AG04449 (cell line): Measurements from ENCODE around the gene FILIP1L.

Source experiments
- CTCF ChIA-PET: fragments of 350-600 bp; formaldehyde crosslinking; extraction: SDS; loops from one replicate; lab custom pipeline; 2021; ENCODE audit warnings: antibody characterized with exemption; lab: Yijun Ruan, JAX
- POLR2A ChIA-PET: fragments of 400-600, 350-600 bp; formaldehyde crosslinking; extraction: SDS; loops from one replicate; lab custom pipeline; 2020; ENCODE audit warnings: antibody characterized with exemption, inconsistent platforms; lab: Yijun Ruan, JAX
- DNase-seq: peaks from one replicate; pipeline ENCODE4 v3.0.0-alpha.2; 2010; ENCODE audit warnings: low read depth, low spot score
- H3K4me3 ChIP-seq: 2 replicates; pipeline ENCODE4 v1.5.1; 2011; ENCODE audit warnings: low read depth, mild to moderate bottlenecking, control low read depth, low read length
- TF ChIP-seq, protein P1 (sequence below): IDR thresholded peaks from one replicate; pipeline ENCODE4 v1.5.1; 2011; ENCODE audit warnings: mild to moderate bottlenecking, moderate library complexity, low read length, control low read depth, inconsistent platforms; ENCODE audit not compliant: insufficient read depth; ENCODE audit errors: missing control alignments

The FILIP1L gene

DNA sequence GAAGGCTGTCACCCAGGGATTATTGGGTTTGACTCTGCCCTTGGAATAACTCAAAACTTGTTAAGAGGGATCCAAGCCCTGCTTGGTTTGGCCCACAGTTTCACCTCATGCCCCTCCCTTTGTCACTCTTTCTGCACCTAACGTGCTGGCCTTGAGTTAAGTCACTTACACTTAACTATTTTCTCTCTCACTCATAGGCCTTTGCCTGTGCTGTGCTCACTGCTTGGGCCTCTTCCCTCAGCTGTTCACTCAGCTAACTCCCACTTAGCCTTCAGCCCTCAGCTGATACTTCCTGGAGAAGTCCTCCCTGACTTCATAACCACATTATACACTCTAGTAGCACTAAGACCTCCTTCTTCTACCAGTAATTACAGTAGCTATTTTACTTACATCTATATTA is 163.4 kb downstream of the FILIP1L start:
- DNase-seq: no peak
- ChIA-PET POLR2A (no interaction called here), CTCF (interaction anchor here (0.8 to 1.2 kb wide), 2 partner anchors 8 to 93 kb away, joined by 3 to 4 read pairs; no protein-coding TSS in a partner anchor)
- TF ChIP-seq, protein P1, sequence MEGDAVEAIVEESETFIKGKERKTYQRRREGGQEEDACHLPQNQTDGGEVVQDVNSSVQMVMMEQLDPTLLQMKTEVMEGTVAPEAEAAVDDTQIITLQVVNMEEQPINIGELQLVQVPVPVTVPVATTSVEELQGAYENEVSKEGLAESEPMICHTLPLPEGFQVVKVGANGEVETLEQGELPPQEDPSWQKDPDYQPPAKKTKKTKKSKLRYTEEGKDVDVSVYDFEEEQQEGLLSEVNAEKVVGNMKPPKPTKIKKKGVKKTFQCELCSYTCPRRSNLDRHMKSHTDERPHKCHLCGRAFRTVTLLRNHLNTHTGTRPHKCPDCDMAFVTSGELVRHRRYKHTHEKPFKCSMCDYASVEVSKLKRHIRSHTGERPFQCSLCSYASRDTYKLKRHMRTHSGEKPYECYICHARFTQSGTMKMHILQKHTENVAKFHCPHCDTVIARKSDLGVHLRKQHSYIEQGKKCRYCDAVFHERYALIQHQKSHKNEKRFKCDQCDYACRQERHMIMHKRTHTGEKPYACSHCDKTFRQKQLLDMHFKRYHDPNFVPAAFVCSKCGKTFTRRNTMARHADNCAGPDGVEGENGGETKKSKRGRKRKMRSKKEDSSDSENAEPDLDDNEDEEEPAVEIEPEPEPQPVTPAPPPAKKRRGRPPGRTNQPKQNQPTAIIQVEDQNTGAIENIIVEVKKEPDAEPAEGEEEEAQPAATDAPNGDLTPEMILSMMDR: no peak
- H3K4me3 ChIP-seq: no peak overlapping the region

DNA sequence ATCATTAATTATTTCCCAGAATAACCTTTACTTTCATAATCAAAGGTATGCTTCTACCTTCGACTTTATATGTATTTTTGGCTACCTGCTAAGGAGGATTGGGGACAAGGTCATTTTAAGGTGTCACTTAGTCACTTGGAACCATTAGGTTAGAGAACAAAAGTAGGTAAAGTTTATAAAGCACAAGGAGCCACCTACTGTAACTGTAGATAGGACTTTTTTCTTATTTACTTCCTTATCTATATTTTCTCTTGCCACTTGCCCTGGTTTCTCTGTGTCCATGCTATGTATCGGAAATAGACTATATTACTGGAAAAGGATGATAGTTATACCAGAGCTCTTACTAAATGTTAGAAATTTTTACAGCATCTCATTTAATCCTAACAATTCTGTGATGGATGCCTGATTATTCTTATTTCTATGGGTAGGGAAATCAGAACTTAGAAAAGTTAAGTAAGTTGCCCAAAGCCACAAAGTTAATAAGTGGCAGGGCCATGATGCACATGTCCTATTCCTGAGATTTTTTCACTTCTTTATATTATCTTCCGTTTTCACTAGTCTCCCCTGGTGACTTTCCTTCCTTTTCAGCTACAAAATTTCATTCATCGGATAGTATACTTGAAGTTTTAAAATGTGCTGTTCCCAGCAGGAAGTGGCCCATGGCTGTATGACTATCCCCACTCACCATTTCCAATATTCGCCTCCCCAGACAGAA is 164.2 kb downstream of the FILIP1L start:
- POLR2A ChIA-PET: no interaction called here
- CTCF ChIA-PET: interaction anchor here (0.6 to 2.0 kb wide), 3 partner anchors 92 to 307 kb away, joined by 3 to 4 read pairs (median 4); no protein-coding TSS in a partner anchor
- H3K4me3 ChIP-seq: no peak overlapping the region
- DNase-seq: no peak
- TF ChIP-seq, protein P1: no peak

DNA sequence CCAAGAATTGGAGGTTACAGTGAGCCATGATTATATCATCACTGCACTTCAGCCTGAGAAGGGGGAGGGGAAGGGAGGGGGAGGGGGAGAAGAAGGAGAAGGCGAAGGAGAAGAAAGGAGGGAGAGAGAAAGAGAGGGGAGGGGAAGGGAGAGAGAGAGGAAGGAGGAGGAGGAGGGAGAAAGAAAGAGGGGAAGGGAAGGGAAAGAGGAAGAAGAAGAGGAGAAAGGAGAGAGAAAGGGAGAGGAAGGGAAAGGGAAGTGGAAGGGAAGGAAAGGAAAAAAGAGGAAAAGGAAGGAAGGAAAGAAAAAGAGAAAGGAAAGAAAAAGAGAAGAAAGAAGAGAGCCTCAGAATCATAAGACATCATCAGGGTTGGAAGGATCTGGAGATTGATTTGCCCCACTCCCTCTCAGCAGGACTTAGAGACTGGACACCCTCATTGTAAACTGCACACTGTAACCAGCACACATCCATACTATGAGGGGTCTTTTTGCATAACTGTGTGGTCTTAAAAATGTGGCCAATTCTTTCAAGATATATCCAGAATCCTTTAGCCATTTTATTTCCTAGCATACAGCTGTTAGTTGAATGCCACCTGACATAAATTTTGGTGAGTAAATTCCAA is 165.7 kb downstream of the FILIP1L start:
- TF ChIP-seq, protein P1: no peak
- no peak for DNase-seq
- ChIA-PET POLR2A (no interaction called here), CTCF (interaction anchor here (1.5 to 2.0 kb wide), 2 partner anchors 12 to 305 kb away, joined by 3 to 4 read pairs; no protein-coding TSS in a partner anchor)
- H3K4me3 ChIP-seq: no peak overlapping the region

DNA sequence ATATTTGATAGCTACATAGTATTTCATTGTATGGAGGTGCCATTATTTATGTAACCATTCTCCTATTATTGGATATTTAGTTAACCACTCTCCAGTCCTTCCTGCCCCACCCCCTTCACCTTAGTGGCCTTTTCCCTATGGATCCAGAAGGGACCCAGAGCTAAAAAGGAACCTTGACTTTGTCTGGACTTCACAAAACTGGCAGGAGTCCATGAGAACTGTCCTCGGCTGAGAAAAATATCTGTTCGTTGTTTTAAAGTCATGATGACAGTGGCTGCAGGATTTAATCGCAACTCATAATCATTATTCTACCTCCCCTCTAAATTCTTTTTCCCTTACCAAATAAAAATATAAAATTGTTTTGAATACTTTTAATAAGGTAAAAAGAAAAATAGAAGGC is 166.9 kb downstream of the FILIP1L start:
- DNase-seq: no peak
- POLR2A ChIA-PET: no interaction called here

DNA sequence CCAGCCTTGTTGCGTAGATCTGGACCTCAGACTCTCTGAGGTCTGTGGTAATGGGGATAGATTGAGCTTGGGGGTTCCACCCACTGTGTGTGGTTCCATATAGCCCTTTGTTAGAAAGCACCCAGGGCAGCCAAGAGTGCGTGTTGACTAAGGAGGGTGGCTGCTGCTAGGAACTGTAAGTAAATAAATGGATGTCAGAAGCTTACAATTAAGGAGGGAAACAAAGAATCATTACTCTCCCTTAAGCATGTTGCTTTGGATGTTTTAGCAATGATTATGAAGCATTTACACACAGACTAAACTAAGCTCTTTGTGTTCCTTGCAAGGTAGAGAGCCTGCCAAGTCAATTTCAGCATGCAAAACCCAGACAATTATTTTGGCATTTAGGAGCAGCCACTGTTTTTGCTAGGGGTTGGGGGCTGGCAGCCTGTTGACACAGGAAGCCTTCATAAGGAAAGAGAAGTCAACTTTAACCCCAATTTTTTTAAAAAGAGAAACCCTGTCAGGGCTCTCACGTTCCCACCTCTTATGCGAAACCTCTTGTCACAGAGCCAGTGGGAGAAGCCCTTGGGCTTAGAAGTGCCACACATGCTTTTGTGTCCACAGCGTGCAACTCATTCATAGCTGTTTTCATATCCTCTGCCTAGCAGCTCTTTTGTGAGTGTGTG is 168.8 kb downstream of the FILIP1L start:
- TF ChIP-seq, protein P1: no peak
- ChIA-PET CTCF (interaction anchor here (1.3 kb wide), 1 partner anchor 102 kb away, joined by 5 read pairs; no protein-coding TSS in a partner anchor), POLR2A (interaction anchor here (0.7 kb wide), 1 partner anchor 312 kb away, joined by 3 read pairs; no protein-coding TSS in a partner anchor)
- H3K4me3 ChIP-seq: no peak overlapping the region
- DNase-seq: no peak

More for the DNA sequence above, 166.9 kb downstream of the FILIP1L start:
- H3K4me3 ChIP-seq: no peak overlapping the region
- CTCF ChIA-PET: interaction anchor here (1.5 kb wide), 1 partner anchor 11 kb away, joined by 3 read pairs; no protein-coding TSS in a partner anchor
- TF ChIP-seq, protein P1: no peak
